Measurements from ENCODE around the gene CCDC106.

Gene CCDC106

GRCh38 chr19:55643003-55643886, 4.8 kb upstream of the CCDC106 start, which contains the start of gene ZNF581 (continued):
- TF ChIP-seq ZNF280C (tag by site-specific recombination; IDR thresholded peaks at IDR 0.05) (no peak), ZBTB20 (tag by site-specific recombination; IDR thresholded peaks at IDR 0.05) (peak; percentile 77), ZNF221 (tag by site-specific recombination; IDR thresholded peaks at IDR 0.05; ENCODE audit: borderline replicate concordance) (no peak), ZBTB8A (tag by site-specific recombination; IDR thresholded peaks at IDR 0.05) (peak; percentile 43; the same call in 1 of the 2 replicates), AEBP2 (tag by site-specific recombination; IDR thresholded peaks at IDR 0.05; ENCODE audit: borderline replicate concordance) (no peak), ZNF692 (tag by site-specific recombination; IDR thresholded peaks at IDR 0.05) (peak; percentile 80), PBX3 (CRISPR knock-in tag; IDR thresholded peaks at IDR 0.05) (no peak; the same call in 1 of the 2 replicates), CTCF (tag by site-specific recombination; IDR thresholded peaks at IDR 0.05) (no peak), SCRT2 (tag by site-specific recombination; IDR thresholded peaks at IDR 0.05) (no peak), ZNF133 (tag by site-specific recombination; IDR thresholded peaks at IDR 0.05) (no peak), ZNF654 (tag by site-specific recombination; IDR thresholded peaks at IDR 0.05; ENCODE audit: low read depth) (0 out of 2 replicates have a peak, but pooled peaks have one; percentile 4), ZNF510 (tag by site-specific recombination; IDR thresholded peaks at IDR 0.05; ENCODE audit: insufficient replicate concordance) (no peak), HIC1 (tag by site-specific recombination; IDR thresholded peaks at IDR 0.05) (peak; percentile 62; the same call in 1 of the 2 replicates), KLF1 (tag by site-specific recombination; IDR thresholded peaks at IDR 0.05) (peak; percentile 87), FEZF1 (tag by site-specific recombination; IDR thresholded peaks at IDR 0.05) (peak; percentile 30; the same call in 1 of the 2 replicates), ATF2 (tag by site-specific recombination; IDR thresholded peaks at IDR 0.05; ENCODE audit: low read depth) (no peak), ZNF112 (tag by site-specific recombination; IDR thresholded peaks at IDR 0.05) (no peak), ZNF623 (tag by site-specific recombination; IDR thresholded peaks at IDR 0.05) (no peak; the same call in 1 of the 2 replicates), ZBTB6 (tag by site-specific recombination; IDR thresholded peaks at IDR 0.05) (peak; percentile 64; the same call in 1 of the 2 replicates), INSM2 (tag by site-specific recombination; IDR thresholded peaks at IDR 0.05) (peak; percentile 49; the same call in 1 of the 2 replicates), ZNF658 (tag by site-specific recombination; IDR thresholded peaks at IDR 0.05) (no peak), ZNF341 (tag by site-specific recombination; IDR thresholded peaks at IDR 0.05; ENCODE audit: low read depth) (peak; percentile 95)
